CD14-positive monocyte (primary cell): Measurements from ENCODE around the gene CASTOR2. TPM values are rescaled to one million over a fixed set of nuclear protein-coding genes. Genes with fewer than 3 reads are reported as not detected.
A peak's percentile ranks its signal among the peaks of the same experiment; 100 is the strongest.
"Not testable (repeated sequence)": the region's sequence is repeated elsewhere in the genome, so short reads cannot be mapped to it uniquely, and the experiment has no call there.

Source experiments
- DNase-seq, 3 donors: peaks; one replicate each; pipeline ENCODE4 v3.0.0-alpha.2; 2011 to 2022
- H2AFZ ChIP-seq: 2 replicates; pipeline ENCODE4 v1.6.0; 2012; ENCODE audit warnings: mild to moderate bottlenecking, low read depth, low read length, inconsistent platforms; ENCODE audit not compliant: insufficient read depth, poor library complexity, severe bottlenecking
- H3K27ac ChIP-seq, 2 donors: 1 replicate in 1 of 2; 2 replicates in 1 of 2; pipeline ENCODE4 v1.5.1; 2012 to 2013; ENCODE audit warnings: low read length in 2 of 2, control low read depth in 1 of 2, inconsistent platforms in 1 of 2, low read depth in 1 of 2, mild to moderate bottlenecking in 1 of 2
- H3K27me3 ChIP-seq, 2 donors: one replicate each; pipeline versions ENCODE4 v1.6.0 to v1.6.1; 2011 to 2013; ENCODE audit warnings: low read length in 2 of 2; ENCODE audit not compliant: control insufficient read depth in 2 of 2, insufficient read depth in 2 of 2
- H3K36me3 ChIP-seq, 2 donors: replicated peaks in 1 of 2; 1 replicate in 1 of 2; 2 replicates in 1 of 2; pipeline versions ENCODE4 v1.5.1 to v1.6.1; 2012 to 2013; ENCODE audit warnings: low read length in 2 of 2, control low read depth in 1 of 2, inconsistent platforms in 1 of 2, mild to moderate bottlenecking in 1 of 2; ENCODE audit not compliant: insufficient read depth in 2 of 2, control insufficient read depth in 1 of 2
- H3K4me1 ChIP-seq, 2 donors: 1 replicate in 1 of 2; 2 replicates in 1 of 2; pipeline versions ENCODE4 v1.5.1 to v1.6.1; 2012 to 2013; ENCODE audit warnings: low read length in 2 of 2, control low read depth in 1 of 2, inconsistent platforms in 1 of 2, mild to moderate bottlenecking in 1 of 2, moderate library complexity in 1 of 2; ENCODE audit not compliant: insufficient read depth in 2 of 2, control insufficient read depth in 1 of 2
- H3K4me2 ChIP-seq: replicated peaks from 2 replicates; pipeline ENCODE3; 2012; ENCODE audit warnings: low read length, moderate library complexity, mild to moderate bottlenecking; ENCODE audit not compliant: poor library complexity, severe bottlenecking; ENCODE audit errors: extremely low read depth
- H3K4me3 ChIP-seq, 3 experiments: fragments of 200-600 bp in 1 of 3; sonication (generic) in 1 of 3; replicated peaks in 1 of 3; 1 replicate in 2 of 3; 2 replicates in 1 of 3; pipeline ENCODE4 v1.5.1; 2011 to 2013; ENCODE audit warnings: low read length in 3 of 3, mild to moderate bottlenecking in 3 of 3, control low read depth in 2 of 3, low read depth in 2 of 3, inconsistent platforms in 1 of 3, moderate library complexity in 1 of 3
- H3K79me2 ChIP-seq: 2 replicates; pipeline ENCODE4 v1.6.0; 2012; ENCODE audit warnings: mild to moderate bottlenecking, control low read depth, inconsistent platforms, low read length, moderate library complexity; ENCODE audit not compliant: insufficient read depth
- H3K9ac ChIP-seq: 2 replicates; pipeline ENCODE4 v1.6.0; 2017; ENCODE audit warnings: low read length, mild to moderate bottlenecking; ENCODE audit not compliant: insufficient read depth, poor library complexity, severe bottlenecking
- H3K9me3 ChIP-seq, 2 donors: replicated peaks in 1 of 2; 1 replicate in 1 of 2; 2 replicates in 1 of 2; pipeline versions ENCODE4 v1.5.1 to v1.6.1; 2012 to 2013; ENCODE audit warnings: low read length in 2 of 2, control low read depth in 1 of 2; ENCODE audit not compliant: control insufficient read depth in 1 of 2, insufficient read depth in 1 of 2
- H4K20me1 ChIP-seq: 2 replicates; pipeline ENCODE4 v1.6.0; 2012; ENCODE audit warnings: mild to moderate bottlenecking, low read length, control low read depth, moderate library complexity; ENCODE audit not compliant: insufficient read depth
- H3K27ac Mint-ChIP-seq, 7 donors: one replicate each; pipeline ENCODE4 v1.8.0; 2020; ENCODE audit warnings: mild to moderate bottlenecking in 7 of 7, mixed read lengths in 7 of 7, moderate library complexity in 6 of 7, inconsistent platforms in 2 of 7
- H3K27me3 Mint-ChIP-seq, 3 donors: one replicate each; pipeline ENCODE4 v1.8.0; 2021 to 2022; ENCODE audit warnings: low read depth in 3 of 3, mild to moderate bottlenecking in 3 of 3, mixed read lengths in 3 of 3, moderate library complexity in 3 of 3, inconsistent platforms in 1 of 3
- H3K36me3 Mint-ChIP-seq, 2 donors: one replicate each; pipeline ENCODE4 v1.8.0; 2020; ENCODE audit warnings: mixed read lengths in 2 of 2, inconsistent platforms in 1 of 2, mild to moderate bottlenecking in 1 of 2
- H3K4me1 Mint-ChIP-seq: one replicate; pipeline ENCODE4 v1.8.0; 2020; ENCODE audit warnings: mild to moderate bottlenecking, mixed read lengths
- H3K4me3 Mint-ChIP-seq, 2 donors: one replicate each; pipeline ENCODE4 v1.8.0; 2020; ENCODE audit warnings: mild to moderate bottlenecking in 2 of 2, mixed read lengths in 2 of 2, moderate library complexity in 1 of 2
- H3K9me3 Mint-ChIP-seq, 7 donors: one replicate each; pipeline ENCODE4 v1.8.0; 2020 to 2022; ENCODE audit warnings: mixed read lengths in 7 of 7, mild to moderate bottlenecking in 6 of 7, moderate library complexity in 6 of 7, inconsistent platforms in 2 of 7
- WGBS: methylation state at CpG from one replicate; pipeline ENCODE4 v1.1.5; 2013; ENCODE audit warnings: missing lambda C conversion rate; ENCODE audit not compliant: insufficient coverage; 5-methylcytosine and 5-hydroxymethylcytosine counted together
- intact Hi-C, 2 donors: fragments of 100-400 bp; cut with micrococcal nuclease; formaldehyde crosslinking; loops; one replicate each; pipeline versions ENCODE4 v1.15.0 to v1.15.1; 2023
- polyA minus RNA-seq: library from RNA; depleted of rRNA, polyadenylated mRNA; stranded (reverse); fragments of >200 nt; gene quantifications from 2 replicates; pipeline ENCODE4 v1.2.3, GENCODE V29; 2012
- polyA plus RNA-seq, 3 donors: library from polyadenylated mRNA; depleted of rRNA in 1 of 3; unstranded in 2 of 3; stranded (reverse) in 1 of 3; fragments of 300-500 nt in 2 of 3; fragments of >200 nt in 1 of 3; fragmentation: Illumina TruSeq in 2 of 3; gene quantifications; 1 replicate in 2 of 3; 2 replicates in 1 of 3; pipeline ENCODE4 v1.2.3, GENCODE V29; 2012 to 2021
- total RNA-seq, 12 experiments: library from RNA in 1 of 12; stranded (reverse) in 1 of 12; fragments of 120-200 nt in 1 of 12; gene quantifications; one replicate each; pipeline ENCODE4 v1.2.4 and lab custom pipeline; 2013 to 2026; ENCODE audit warnings: mixed read lengths in 6 of 12, inconsistent platforms in 1 of 12

CASTOR2 gene
- total RNA-seq (2013) = 0.50 TPM
- 1 to 10 TPM in 1 of 3 donors, under 1 TPM in 2; 0.29 to 2.4 (median 0.79) TPM for polyA plus RNA-seq
- polyA minus RNA-seq = 0.69 and 1.0 TPM in 2 replicates
- 1.2 to 31.3 (median 4.8) reads per million in 11 experiments for total RNA-seq (lab: John Stamatoyannopoulos, UW)

DNA sequence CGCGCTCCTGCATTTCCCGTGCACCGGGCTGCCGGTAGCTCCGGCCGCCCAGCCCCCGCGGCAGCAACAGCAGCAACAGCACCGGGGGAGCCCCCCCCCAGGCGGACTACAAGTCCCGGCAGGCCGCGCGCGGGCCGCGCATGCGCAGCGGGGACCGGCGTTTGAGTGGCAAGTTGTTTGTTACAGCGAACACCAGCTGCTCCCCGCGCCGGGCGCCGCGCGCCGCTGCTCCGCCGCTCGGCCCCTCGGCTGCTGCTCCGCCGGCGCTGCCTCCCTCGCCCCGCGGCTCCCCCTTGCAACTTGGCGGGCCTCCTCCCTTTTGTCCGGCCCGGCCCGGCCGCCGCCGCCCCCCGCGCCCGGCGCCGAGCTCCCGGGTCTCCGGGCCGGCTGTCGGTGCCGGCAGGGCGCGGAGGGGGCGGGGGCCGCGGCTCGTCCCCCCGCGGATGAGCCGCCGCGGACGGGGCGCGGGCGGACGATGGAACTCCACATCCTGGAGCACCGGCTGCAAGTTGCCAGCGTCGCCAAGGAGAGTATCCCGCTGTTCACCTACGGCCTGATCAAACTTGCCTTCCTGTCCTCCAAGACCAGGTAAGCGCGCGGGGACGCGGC lies at the start of gene CASTOR2:
Gene CASTOR2, plus strand, starts transcription at position 195 of the 609 bp plus-strand sequence. Its CDS starts 281 bp downstream, at position 476.
- H3K4me1 ChIP-seq, H3K27ac Mint-ChIP-seq, H3K27ac ChIP-seq, H3K36me3 Mint-ChIP-seq, H3K9me3 Mint-ChIP-seq, H3K79me2 ChIP-seq, H4K20me1 ChIP-seq, H3K27me3 ChIP-seq, DNase-seq, H3K9ac ChIP-seq, H3K9me3 ChIP-seq, H3K4me1 Mint-ChIP-seq, H3K27me3 Mint-ChIP-seq, intact Hi-C loops, H3K36me3 ChIP-seq, H2AFZ ChIP-seq: not testable (repeated sequence)
- H3K4me2 ChIP-seq = peak within 1 kb of the TSS; percentile 46
- H3K4me3 ChIP-seq = peak within 1 kb of the TSS in 2 of 3 experiments; percentile 31 to 44
- no CpG with 5 or more reads among the region's 84 CpGs for WGBS
- H3K4me3 Mint-ChIP-seq = peak within 1 kb of the TSS; percentile 59 to 60

DNA sequence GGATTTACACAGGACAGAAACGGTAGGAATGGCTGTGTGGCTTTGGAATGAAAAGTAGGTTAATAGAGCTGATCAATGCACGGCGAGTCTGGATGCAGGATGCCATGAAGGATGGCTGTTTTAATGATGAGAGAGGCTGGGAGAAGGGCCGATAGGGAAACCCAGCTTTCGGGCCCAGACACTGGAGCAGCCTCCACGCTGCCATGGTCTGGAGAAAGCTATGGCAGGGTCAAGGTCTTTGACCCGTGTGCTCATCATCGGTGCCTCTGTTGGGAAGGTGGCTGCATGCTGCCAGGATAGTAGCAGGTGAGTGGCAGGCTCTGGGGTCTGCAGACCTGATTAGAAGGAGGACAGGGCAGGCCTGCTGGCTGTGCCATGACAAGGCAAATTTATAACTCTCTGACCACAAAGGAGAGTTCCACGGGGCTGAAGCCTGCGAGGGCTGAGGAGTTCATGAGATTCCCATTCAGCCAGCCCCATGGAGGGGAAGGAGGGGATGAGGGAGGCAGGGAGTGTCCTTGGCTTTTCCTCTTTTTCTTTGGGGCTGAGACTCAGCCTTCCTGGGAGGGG lies 42.1 kb upstream of the CASTOR2 start:
- H3K4me3 ChIP-seq, H3K4me1 Mint-ChIP-seq, intact Hi-C loops, H3K27me3 ChIP-seq, H3K27ac Mint-ChIP-seq, H3K9ac ChIP-seq, H3K79me2 ChIP-seq, H3K9me3 ChIP-seq, H3K27ac ChIP-seq, H3K36me3 Mint-ChIP-seq, H2AFZ ChIP-seq, H4K20me1 ChIP-seq, DNase-seq, H3K4me3 Mint-ChIP-seq, H3K27me3 Mint-ChIP-seq, H3K4me1 ChIP-seq, H3K9me3 Mint-ChIP-seq, H3K36me3 ChIP-seq, H3K4me2 ChIP-seq: not testable (repeated sequence)
- WGBS = 100% methylated on average over 2 of the region's 10 CpGs

DNA sequence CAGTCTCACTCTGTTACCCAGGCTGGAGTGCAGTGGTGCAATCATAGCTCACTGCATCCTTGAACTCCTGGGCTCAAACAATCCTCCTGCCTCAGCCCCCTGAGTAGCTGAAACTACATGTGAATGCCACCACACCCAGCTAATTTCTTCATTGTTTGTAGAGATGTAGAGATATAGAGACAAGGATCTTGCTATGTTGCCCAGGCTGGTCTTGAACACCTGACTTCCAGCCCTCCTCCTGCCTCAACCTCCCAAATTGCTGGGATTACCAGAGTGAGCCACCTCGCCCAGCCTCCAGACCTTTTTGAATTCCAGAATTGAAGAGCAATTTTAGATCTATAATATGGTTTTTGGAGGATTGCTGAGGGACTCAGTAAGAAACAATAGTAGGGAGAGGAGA lies 40.9 kb upstream of the CASTOR2 start:
- DNase-seq, H3K79me2 ChIP-seq, H3K4me3 Mint-ChIP-seq, H3K9me3 ChIP-seq, H3K27ac ChIP-seq, H3K4me3 ChIP-seq, H3K36me3 ChIP-seq, H3K4me1 ChIP-seq, H3K9me3 Mint-ChIP-seq, H3K4me2 ChIP-seq, H2AFZ ChIP-seq, intact Hi-C loops, H3K27me3 Mint-ChIP-seq, H3K4me1 Mint-ChIP-seq, H3K27ac Mint-ChIP-seq, H3K36me3 Mint-ChIP-seq, H4K20me1 ChIP-seq, H3K9ac ChIP-seq, H3K27me3 ChIP-seq: not testable (repeated sequence)
- no CpG with 5 or more reads among the region's 1 CpG for WGBS

- H3K4me1 Mint-ChIP-seq = not testable (repeated sequence)
Measured at GRCh38 chr7:74926968-74927367, 37.5 kb upstream of the CASTOR2 start.

More at GRCh38 chr7:74926968-74927367, 37.5 kb upstream of the CASTOR2 start:
- H3K4me3 ChIP-seq, H3K27me3 Mint-ChIP-seq, H2AFZ ChIP-seq, H3K79me2 ChIP-seq, H3K9me3 ChIP-seq, H3K36me3 ChIP-seq, H3K4me1 ChIP-seq, H3K4me2 ChIP-seq, H3K9me3 Mint-ChIP-seq, DNase-seq, H3K36me3 Mint-ChIP-seq, H3K27me3 ChIP-seq, H3K4me3 Mint-ChIP-seq, H3K9ac ChIP-seq, H4K20me1 ChIP-seq, intact Hi-C loops, H3K27ac ChIP-seq, H3K27ac Mint-ChIP-seq: not testable (repeated sequence)
- no CpG with 5 or more reads among the region's 1 CpG for WGBS
